Activated naive CD4-positive, alpha-beta T cell treated with anti-CD3 and anti-CD28 coated beads for 36 hours (primary cell): ENCODE results near the gene TTL. TPM values are rescaled to one million over a fixed set of nuclear protein-coding genes. Genes with fewer than 3 reads are reported as not detected.

Experiments
- CTCF ChIA-PET: fragments of 350-600 bp; sonication (Branson Sonifier 250); formaldehyde crosslinking; loops from one replicate; lab custom pipeline; 2021; ENCODE audit warnings: antibody characterized with exemption; lab: Charles Lee
- DNase-seq: peaks from one replicate; pipeline ENCODE4 v3.0.0-alpha.2; 2020
- H3K27ac Mint-ChIP-seq: one replicate; pipeline ENCODE4 v1.8.0; 2021; ENCODE audit warnings: mild to moderate bottlenecking, mixed read lengths
- H3K27me3 Mint-ChIP-seq: one replicate; pipeline ENCODE4 v1.8.0; 2021; ENCODE audit warnings: low read depth, mixed read lengths
- H3K36me3 Mint-ChIP-seq: one replicate; pipeline ENCODE4 v1.8.0; 2021; ENCODE audit warnings: low read depth, mixed read lengths
- H3K4me1 Mint-ChIP-seq: one replicate; pipeline ENCODE4 v1.8.0; 2021; ENCODE audit warnings: low read depth, mixed read lengths
- H3K4me3 Mint-ChIP-seq: one replicate; pipeline ENCODE4 v1.8.0; 2021; ENCODE audit warnings: mild to moderate bottlenecking, moderate library complexity, mixed read lengths
- H3K9me3 Mint-ChIP-seq: one replicate; pipeline ENCODE4 v1.8.0; 2021; ENCODE audit warnings: mixed read lengths
- intact Hi-C: fragments of 100-400 bp; cut with micrococcal nuclease; formaldehyde crosslinking; loops from one replicate; pipeline ENCODE4 v1.15.1; 2023
- total RNA-seq, 2 experiments: library from RNA; stranded (reverse); gene quantifications; one replicate each; pipeline ENCODE4 v1.2.3, GENCODE V29; 2021

Gene TTL
- total RNA-seq, 2 experiments from 2014 or later = 20.2 to 21.3 TPM

GRCh38 chr2:112481050-112481527 is 867 bp upstream of the TTL start:
- CTCF ChIA-PET = interaction anchor here (0.6 to 3.0 kb wide), 15 partner anchors 8 to 461 kb away, joined by 3 to 18 read pairs (median 5); no protein-coding TSS in a partner anchor
- peak overlapping the region; percentile 95 for H3K4me3 Mint-ChIP-seq
- DNase-seq = peak; percentile 91
- H3K36me3 Mint-ChIP-seq = peaks cover 3% of the 10 kb centered on the region
- peak overlapping the region; percentile 81 for H3K27ac Mint-ChIP-seq
- no peaks in the 10 kb centered on the region for H3K27me3 Mint-ChIP-seq
- no peaks in the 10 kb centered on the region for H3K9me3 Mint-ChIP-seq
- H3K4me1 Mint-ChIP-seq = peaks cover 28% of the 10 kb centered on the region
- intact Hi-C loops = loop anchor here (1.0 to 5.0 kb wide), 8 partner anchors 61 to 596 kb away; partner anchors contain the start of genes ANAPC1, CHCHD5, POLR1B and SLC20A1

- intact Hi-C loops = loop anchor here (2.0 to 5.0 kb wide), 3 partner anchors 165 to 428 kb away; partner anchors contain the start of genes SLC20A1 and TMEM87B
- peak overlapping the region; percentile 91 for H3K4me3 Mint-ChIP-seq
- peak overlapping the region; percentile 63 for H3K27ac Mint-ChIP-seq
- H3K36me3 Mint-ChIP-seq = peaks cover 3% of the 10 kb centered on the region
- CTCF ChIA-PET = no interaction called here
- DNase-seq = peak; percentile 45
- H3K4me1 Mint-ChIP-seq = peaks cover 40% of the 10 kb centered on the region
- no peaks in the 10 kb centered on the region for H3K9me3 Mint-ChIP-seq
- no peaks in the 10 kb centered on the region for H3K27me3 Mint-ChIP-seq
These were observed 519 bp downstream of the TTL start for GRCh38 chr2:112482309-112483041.

- no peaks in the 10 kb centered on the region for H3K9me3 Mint-ChIP-seq
- intact Hi-C loops = loop anchor here (2.0 to 5.0 kb wide), 3 partner anchors 164 to 428 kb away; partner anchors contain the start of genes SLC20A1 and TMEM87B
- no peak overlapping the region for H3K27ac Mint-ChIP-seq
- peak; percentile 8 for DNase-seq
- peaks cover 3% of the 10 kb centered on the region for H3K36me3 Mint-ChIP-seq
- CTCF ChIA-PET = interaction anchor here (1.0 kb wide), 1 partner anchor 10 kb away, joined by 3 read pairs; no protein-coding TSS in a partner anchor
- no peaks in the 10 kb centered on the region for H3K27me3 Mint-ChIP-seq
- peaks cover 45% of the 10 kb centered on the region for H3K4me1 Mint-ChIP-seq
- H3K4me3 Mint-ChIP-seq = peak overlapping the region; percentile 91
These were observed 1.1 kb downstream of the TTL start for GRCh38 chr2:112483042-112483473.

- peaks cover 3% of the 10 kb centered on the region for H3K36me3 Mint-ChIP-seq
- DNase-seq = no peak
- CTCF ChIA-PET = interaction anchor here (1.0 to 1.6 kb wide), 2 partner anchors 9 to 17 kb away, joined by 3 to 5 read pairs; no protein-coding TSS in a partner anchor
- no peaks in the 10 kb centered on the region for H3K9me3 Mint-ChIP-seq
- peaks cover 45% of the 10 kb centered on the region for H3K4me1 Mint-ChIP-seq
- no peak overlapping the region for H3K4me3 Mint-ChIP-seq
- no peaks in the 10 kb centered on the region for H3K27me3 Mint-ChIP-seq
- intact Hi-C loops = loop anchor here (2.0 to 5.0 kb wide), 3 partner anchors 163 to 429 kb away; partner anchors contain the start of genes SLC20A1 and TMEM87B
- no peak overlapping the region for H3K27ac Mint-ChIP-seq
These were observed 1.9 kb downstream of the TTL start for GRCh38 chr2:112483831-112484230.

GRCh38 chr2:112485849-112486248 is 3.9 kb downstream of the TTL start:
- H3K9me3 Mint-ChIP-seq = no peaks in the 10 kb centered on the region

GRCh38 chr2:112486895-112487294 is 4.9 kb downstream of the TTL start:
- H3K9me3 Mint-ChIP-seq = no peaks in the 10 kb centered on the region
- intact Hi-C loops = no loop called here
- no peak overlapping the region for H3K4me3 Mint-ChIP-seq
- peaks cover 3% of the 10 kb centered on the region for H3K36me3 Mint-ChIP-seq
- H3K27me3 Mint-ChIP-seq = no peaks in the 10 kb centered on the region
- CTCF ChIA-PET = no interaction called here
- peak; percentile 26 for DNase-seq
- peak overlapping the region; percentile 56 for H3K27ac Mint-ChIP-seq
- peaks cover 40% of the 10 kb centered on the region for H3K4me1 Mint-ChIP-seq

More at GRCh38 chr2:112485849-112486248, 3.9 kb downstream of the TTL start:
- no peak for DNase-seq
- peaks cover 3% of the 10 kb centered on the region for H3K36me3 Mint-ChIP-seq
- H3K4me1 Mint-ChIP-seq = peaks cover 40% of the 10 kb centered on the region
- CTCF ChIA-PET = interaction anchor here (0.8 kb wide), 1 partner anchor 15 kb away, joined by 3 read pairs; no protein-coding TSS in a partner anchor
- no peak overlapping the region for H3K4me3 Mint-ChIP-seq
- intact Hi-C loops = no loop called here
- H3K27me3 Mint-ChIP-seq = no peaks in the 10 kb centered on the region
- no peak overlapping the region for H3K27ac Mint-ChIP-seq

GRCh38 chr2:112487444-112487961 is 5.5 kb downstream of the TTL start:
- Mint-ChIP-seq H3K27ac (no peak overlapping the region), H3K4me1 (peaks cover 40% of the 10 kb centered on the region), H3K9me3 (no peaks in the 10 kb centered on the region), H3K27me3 (no peaks in the 10 kb centered on the region), H3K4me3 (no peak overlapping the region), H3K36me3 (peaks cover 3% of the 10 kb centered on the region)
- intact Hi-C loops = no loop called here
- CTCF ChIA-PET = no interaction called here
- DNase-seq = no peak

- no peak for DNase-seq
- H3K4me1 Mint-ChIP-seq = peaks cover 36% of the 10 kb centered on the region
- CTCF ChIA-PET = interaction anchor here (0.8 kb wide), 1 partner anchor 31 kb away, joined by 3 read pairs; no protein-coding TSS in a partner anchor
- H3K36me3 Mint-ChIP-seq = peaks cover 3% of the 10 kb centered on the region
- H3K4me3 Mint-ChIP-seq = no peak overlapping the region
- no peaks in the 10 kb centered on the region for H3K27me3 Mint-ChIP-seq
- intact Hi-C loops = no loop called here
- H3K9me3 Mint-ChIP-seq = no peaks in the 10 kb centered on the region
- no peak overlapping the region for H3K27ac Mint-ChIP-seq
These were observed 6.2 kb downstream of the TTL start for GRCh38 chr2:112488201-112488600.

- peaks cover 4% of the 10 kb centered on the region for H3K36me3 Mint-ChIP-seq
- intact Hi-C loops = no loop called here
- no peak overlapping the region for H3K27ac Mint-ChIP-seq
- no peak for DNase-seq
- H3K4me3 Mint-ChIP-seq = no peak overlapping the region
- H3K27me3 Mint-ChIP-seq = no peaks in the 10 kb centered on the region
- no peaks in the 10 kb centered on the region for H3K9me3 Mint-ChIP-seq
- CTCF ChIA-PET = no interaction called here
- peaks cover 9% of the 10 kb centered on the region for H3K4me1 Mint-ChIP-seq
These were observed 10.0 kb downstream of the TTL start for GRCh38 chr2:112491946-112492345.

GRCh38 chr2:112493048-112493447 is 11.1 kb downstream of the TTL start:
- no peak overlapping the region for H3K27ac Mint-ChIP-seq
- CTCF ChIA-PET = interaction anchor here (1.0 to 1.1 kb wide), 2 partner anchors 10 to 90 kb away, joined by 3 to 4 read pairs; no protein-coding TSS in a partner anchor
- intact Hi-C loops = no loop called here
- H3K27me3 Mint-ChIP-seq = no peaks in the 10 kb centered on the region
- no peak for DNase-seq
- no peaks in the 10 kb centered on the region for H3K9me3 Mint-ChIP-seq
- no peak overlapping the region for H3K4me3 Mint-ChIP-seq
- peaks cover 4% of the 10 kb centered on the region for H3K36me3 Mint-ChIP-seq
- H3K4me1 Mint-ChIP-seq = no peaks in the 10 kb centered on the region

- no peak for DNase-seq
- Mint-ChIP-seq H3K9me3 (no peaks in the 10 kb centered on the region), H3K36me3 (peaks cover 4% of the 10 kb centered on the region), H3K4me3 (no peak overlapping the region), H3K27ac (no peak overlapping the region), H3K4me1 (no peaks in the 10 kb centered on the region), H3K27me3 (no peaks in the 10 kb centered on the region)
- CTCF ChIA-PET = interaction anchor here (1.1 kb wide), 1 partner anchor 89 kb away, joined by 4 read pairs; no protein-coding TSS in a partner anchor
- intact Hi-C loops = no loop called here
These were observed 12.1 kb downstream of the TTL start for GRCh38 chr2:112493858-112494648.
